ENCODE results near the gene MYL3. TPM values are rescaled to one million over a fixed set of nuclear protein-coding genes. Genes with fewer than 3 reads are reported as not detected.

Gene MYL3
- total RNA-seq, 1 experiment from 2014 or later = not detected

- intact Hi-C loops (cut with micrococcal nuclease; ENCODE audit: unreplicated experiment) = loop anchor here (1.0 to 10.0 kb wide), 3 partner anchors 29 to 459 kb away; no protein-coding TSS in a partner anchor
- Histone ChIP-seq H3K9me2 (ENCODE audit: insufficient read depth) (no peaks in the 10 kb centered on the region), H3K27me3 (ENCODE audit: insufficient read depth, low read depth) (no peaks in the 10 kb centered on the region), H2AFZ (no peak overlapping the region), H3K27ac (no peak overlapping the region), H3K9me3 (ENCODE audit: insufficient read depth, low read depth) (no peaks in the 10 kb centered on the region), H3K4me1 (replicated peaks; ENCODE audit: insufficient read depth) (no peaks in the 10 kb centered on the region), H4K20me1 (ENCODE audit: insufficient read depth) (no peaks in the 10 kb centered on the region), H3K79me2 (ENCODE audit: low read depth) (no peaks in the 10 kb centered on the region), H3K4me3 (no peak overlapping the region), H3K36me3 (ENCODE audit: low read depth) (no peaks in the 10 kb centered on the region), H3F3A (ENCODE audit: insufficient read depth, low read depth) (no peaks in the 10 kb centered on the region), H3K4me2 (no peak overlapping the region)
- CTCF ChIA-PET = interaction anchor here (0.5 to 0.8 kb wide), 2 partner anchors 20 to 115 kb away, joined by 4 to 12 read pairs; no protein-coding TSS in a partner anchor
- no TSS peak for BruUV-seq (replicated peaks)
- POLR2A ChIA-PET (ENCODE audit: unreplicated experiment) = no interaction called here
- DNase-seq = no peak
- TF ChIP-seq, protein P1, sequence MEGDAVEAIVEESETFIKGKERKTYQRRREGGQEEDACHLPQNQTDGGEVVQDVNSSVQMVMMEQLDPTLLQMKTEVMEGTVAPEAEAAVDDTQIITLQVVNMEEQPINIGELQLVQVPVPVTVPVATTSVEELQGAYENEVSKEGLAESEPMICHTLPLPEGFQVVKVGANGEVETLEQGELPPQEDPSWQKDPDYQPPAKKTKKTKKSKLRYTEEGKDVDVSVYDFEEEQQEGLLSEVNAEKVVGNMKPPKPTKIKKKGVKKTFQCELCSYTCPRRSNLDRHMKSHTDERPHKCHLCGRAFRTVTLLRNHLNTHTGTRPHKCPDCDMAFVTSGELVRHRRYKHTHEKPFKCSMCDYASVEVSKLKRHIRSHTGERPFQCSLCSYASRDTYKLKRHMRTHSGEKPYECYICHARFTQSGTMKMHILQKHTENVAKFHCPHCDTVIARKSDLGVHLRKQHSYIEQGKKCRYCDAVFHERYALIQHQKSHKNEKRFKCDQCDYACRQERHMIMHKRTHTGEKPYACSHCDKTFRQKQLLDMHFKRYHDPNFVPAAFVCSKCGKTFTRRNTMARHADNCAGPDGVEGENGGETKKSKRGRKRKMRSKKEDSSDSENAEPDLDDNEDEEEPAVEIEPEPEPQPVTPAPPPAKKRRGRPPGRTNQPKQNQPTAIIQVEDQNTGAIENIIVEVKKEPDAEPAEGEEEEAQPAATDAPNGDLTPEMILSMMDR (conservative IDR thresholded peaks at IDR 0.05) = no peak
- TF ChIP-seq EZH2 (IDR thresholded peaks at IDR 0.05; ENCODE audit: low read depth) = no peak
Measured at GRCh38 chr3:46866032-46866595, 2.9 kb upstream of the MYL3 start.

GRCh38 chr3:46865546-46865945 lies 2.3 kb upstream of the MYL3 start:
- CTCF ChIA-PET = interaction anchor here (0.5 kb wide), 1 partner anchor 116 kb away, joined by 4 read pairs; no protein-coding TSS in a partner anchor
- H2AFZ ChIP-seq = no peak overlapping the region
- POLR2A ChIA-PET (ENCODE audit: unreplicated experiment) = no interaction called here
- H3F3A ChIP-seq (ENCODE audit: insufficient read depth, low read depth) = no peaks in the 10 kb centered on the region
- no peak for DNase-seq
- H3K4me2 ChIP-seq = no peak overlapping the region
- BruUV-seq (replicated peaks) = no TSS peak
- H3K4me3 ChIP-seq = no peak overlapping the region
- no peaks in the 10 kb centered on the region for H3K79me2 ChIP-seq (ENCODE audit: low read depth)
- H3K27ac ChIP-seq = no peak overlapping the region
- intact Hi-C loops (cut with micrococcal nuclease; ENCODE audit: unreplicated experiment) = loop anchor here (10.0 kb wide), 1 partner anchor 459 kb away; no protein-coding TSS in a partner anchor
- no peaks in the 10 kb centered on the region for H3K9me3 ChIP-seq (ENCODE audit: insufficient read depth, low read depth)
- H3K36me3 ChIP-seq (ENCODE audit: low read depth) = no peaks in the 10 kb centered on the region
- no peaks in the 10 kb centered on the region for H4K20me1 ChIP-seq (ENCODE audit: insufficient read depth)
- no peak for TF ChIP-seq EZH2 (IDR thresholded peaks at IDR 0.05; ENCODE audit: low read depth)
- H3K4me1 ChIP-seq (replicated peaks; ENCODE audit: insufficient read depth) = no peaks in the 10 kb centered on the region
- H3K27me3 ChIP-seq (ENCODE audit: insufficient read depth, low read depth) = no peaks in the 10 kb centered on the region
- no peaks in the 10 kb centered on the region for H3K9me2 ChIP-seq (ENCODE audit: insufficient read depth)

DNA sequence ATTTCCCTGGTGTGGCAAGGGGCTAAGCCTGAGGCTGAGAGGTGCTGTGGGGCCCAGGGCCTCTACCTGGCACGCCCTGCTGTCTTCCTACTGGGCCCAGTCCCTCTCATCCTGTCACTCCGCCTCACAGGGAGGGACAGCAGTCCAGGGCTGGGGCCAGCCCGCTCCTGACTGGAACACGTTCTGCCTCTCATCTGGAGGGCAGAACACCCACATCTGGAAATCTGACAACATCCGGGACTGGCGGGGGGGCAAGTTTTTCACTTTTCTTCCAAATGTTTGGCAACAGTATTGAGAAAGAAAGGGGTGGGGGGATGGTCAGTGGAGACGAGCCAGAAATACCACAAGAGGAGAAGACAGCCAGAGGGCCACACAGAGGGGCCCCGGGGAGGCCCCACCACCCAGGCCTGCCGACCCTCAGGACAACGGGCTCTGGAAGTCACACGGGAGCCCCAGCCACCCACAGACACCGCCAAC lies 1.8 kb upstream of the MYL3 start:
- TF ChIP-seq, protein P1 (conservative IDR thresholded peaks at IDR 0.05) = no peak
- TF ChIP-seq EZH2 (IDR thresholded peaks at IDR 0.05; ENCODE audit: low read depth) = no peak
- Histone ChIP-seq H3F3A (ENCODE audit: insufficient read depth, low read depth) (no peaks in the 10 kb centered on the region), H3K27me3 (ENCODE audit: insufficient read depth, low read depth) (no peaks in the 10 kb centered on the region), H3K79me2 (ENCODE audit: low read depth) (no peaks in the 10 kb centered on the region), H2AFZ (no peak overlapping the region), H4K20me1 (ENCODE audit: insufficient read depth) (no peaks in the 10 kb centered on the region), H3K4me1 (replicated peaks; ENCODE audit: insufficient read depth) (no peaks in the 10 kb centered on the region), H3K9me2 (ENCODE audit: insufficient read depth) (no peaks in the 10 kb centered on the region), H3K36me3 (ENCODE audit: low read depth) (no peaks in the 10 kb centered on the region), H3K4me3 (no peak overlapping the region), H3K9me3 (ENCODE audit: insufficient read depth, low read depth) (no peaks in the 10 kb centered on the region), H3K27ac (no peak overlapping the region), H3K4me2 (no peak overlapping the region)
- no peak for DNase-seq
- intact Hi-C loops (cut with micrococcal nuclease; ENCODE audit: unreplicated experiment) = loop anchor here (10.0 kb wide), 1 partner anchor 460 kb away; no protein-coding TSS in a partner anchor
- CTCF ChIA-PET = no interaction called here
- BruUV-seq (replicated peaks) = no TSS peak
- POLR2A ChIA-PET (ENCODE audit: unreplicated experiment) = no interaction called here
